ENCODE data around the gene DCXR. TPM values are rescaled to one million over a fixed set of nuclear protein-coding genes. Genes with fewer than 3 reads are reported as not detected.

The DCXR gene
- total RNA-seq, 2 donors from 2014 or later = 169 to 213 TPM

DNA sequence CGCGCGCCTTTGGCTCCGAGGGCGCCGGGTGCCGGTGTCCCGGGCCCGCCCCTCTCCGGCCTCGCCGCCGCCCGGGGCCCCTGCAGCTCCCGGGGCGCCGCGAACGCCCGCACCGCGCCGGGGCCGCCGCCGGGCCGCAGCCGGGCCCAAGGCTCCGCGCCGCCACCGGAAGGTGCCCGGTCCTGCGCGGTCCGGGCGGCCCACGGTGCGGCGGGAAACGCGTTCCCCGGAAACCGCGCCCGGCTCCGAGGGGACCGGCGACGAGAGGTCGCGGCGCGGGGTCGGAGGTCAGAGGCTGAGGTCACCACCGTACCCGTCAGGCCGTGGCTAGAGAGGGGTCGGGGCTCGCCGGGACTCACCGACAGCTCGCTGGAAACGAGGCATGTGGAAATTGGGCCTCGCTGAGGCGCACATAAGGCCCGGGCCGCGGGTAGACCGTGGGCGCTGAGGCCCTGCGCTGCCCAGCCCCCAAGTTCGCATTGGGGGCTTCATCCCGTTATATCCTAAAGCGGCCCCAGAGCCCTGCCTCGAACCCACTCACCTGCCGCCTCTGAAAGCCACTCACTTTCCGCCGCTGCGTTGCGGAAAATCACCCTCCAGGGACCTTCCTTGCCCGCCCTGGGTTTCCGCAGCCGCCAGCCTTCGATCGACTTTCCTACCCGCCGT lies 28.3 kb upstream of the DCXR start, which contains the start of gene DUS1L:
TSS of gene DUS1L (minus strand) at position 167 of the 666 bp plus-strand sequence. CDS start 745 bp downstream, outside the sequence.
- no peak for DNase-seq (ENCODE audit: low spot score)
- Histone ChIP-seq H3K27me3 (no peaks in the 10 kb centered on the region), H3K36me3 (peaks cover 10% of the 10 kb centered on the region), H3K27ac (peak within 1 kb of the TSS; percentile 82 to 89), H3K9me3 (no peaks in the 10 kb centered on the region), H3K4me3 (peak within 1 kb of the TSS; percentile 77 to 89), H3K4me1 (peaks cover 0 to 31% of the 10 kb centered on the region in 2 donors)
- TF ChIP-seq, protein P1, sequence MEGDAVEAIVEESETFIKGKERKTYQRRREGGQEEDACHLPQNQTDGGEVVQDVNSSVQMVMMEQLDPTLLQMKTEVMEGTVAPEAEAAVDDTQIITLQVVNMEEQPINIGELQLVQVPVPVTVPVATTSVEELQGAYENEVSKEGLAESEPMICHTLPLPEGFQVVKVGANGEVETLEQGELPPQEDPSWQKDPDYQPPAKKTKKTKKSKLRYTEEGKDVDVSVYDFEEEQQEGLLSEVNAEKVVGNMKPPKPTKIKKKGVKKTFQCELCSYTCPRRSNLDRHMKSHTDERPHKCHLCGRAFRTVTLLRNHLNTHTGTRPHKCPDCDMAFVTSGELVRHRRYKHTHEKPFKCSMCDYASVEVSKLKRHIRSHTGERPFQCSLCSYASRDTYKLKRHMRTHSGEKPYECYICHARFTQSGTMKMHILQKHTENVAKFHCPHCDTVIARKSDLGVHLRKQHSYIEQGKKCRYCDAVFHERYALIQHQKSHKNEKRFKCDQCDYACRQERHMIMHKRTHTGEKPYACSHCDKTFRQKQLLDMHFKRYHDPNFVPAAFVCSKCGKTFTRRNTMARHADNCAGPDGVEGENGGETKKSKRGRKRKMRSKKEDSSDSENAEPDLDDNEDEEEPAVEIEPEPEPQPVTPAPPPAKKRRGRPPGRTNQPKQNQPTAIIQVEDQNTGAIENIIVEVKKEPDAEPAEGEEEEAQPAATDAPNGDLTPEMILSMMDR (IDR thresholded peaks at IDR 0.05) = no peak

DNA sequence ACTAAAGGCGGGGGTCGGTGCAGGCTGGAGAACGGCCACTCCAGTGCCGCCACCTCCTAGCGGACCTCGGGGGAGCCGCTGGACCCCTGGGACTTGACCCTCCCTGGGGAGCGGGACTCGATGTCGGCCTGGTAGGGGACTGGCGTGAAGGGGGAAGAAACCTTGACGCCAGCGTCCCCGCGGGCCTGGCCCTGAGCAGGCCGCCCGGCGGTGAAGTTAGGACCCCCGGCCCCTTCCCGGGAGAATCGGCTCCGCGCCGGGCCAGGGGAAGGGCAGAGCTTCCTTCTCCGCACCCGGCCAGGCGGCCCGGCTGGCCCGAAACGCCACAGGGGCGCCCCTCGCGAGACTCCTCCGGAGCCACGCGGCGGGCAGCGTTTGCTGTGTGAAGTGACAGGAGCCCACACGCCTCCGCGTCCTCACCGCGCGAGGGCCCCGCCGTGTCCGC lies 27.7 kb upstream of the DCXR start:
- Histone ChIP-seq H3K4me3 (peak overlapping the region; percentile 77 to 89), H3K4me1 (peaks cover 0 to 31% of the 10 kb centered on the region in 2 donors), H3K27ac (peak overlapping the region; percentile 63 to 81), H3K27me3 (no peaks in the 10 kb centered on the region), H3K36me3 (peaks cover 16% of the 10 kb centered on the region), H3K9me3 (no peaks in the 10 kb centered on the region)
- DNase-seq (ENCODE audit: low spot score) = no peak
- TF ChIP-seq, protein P1 (IDR thresholded peaks at IDR 0.05) = no peak

DNA sequence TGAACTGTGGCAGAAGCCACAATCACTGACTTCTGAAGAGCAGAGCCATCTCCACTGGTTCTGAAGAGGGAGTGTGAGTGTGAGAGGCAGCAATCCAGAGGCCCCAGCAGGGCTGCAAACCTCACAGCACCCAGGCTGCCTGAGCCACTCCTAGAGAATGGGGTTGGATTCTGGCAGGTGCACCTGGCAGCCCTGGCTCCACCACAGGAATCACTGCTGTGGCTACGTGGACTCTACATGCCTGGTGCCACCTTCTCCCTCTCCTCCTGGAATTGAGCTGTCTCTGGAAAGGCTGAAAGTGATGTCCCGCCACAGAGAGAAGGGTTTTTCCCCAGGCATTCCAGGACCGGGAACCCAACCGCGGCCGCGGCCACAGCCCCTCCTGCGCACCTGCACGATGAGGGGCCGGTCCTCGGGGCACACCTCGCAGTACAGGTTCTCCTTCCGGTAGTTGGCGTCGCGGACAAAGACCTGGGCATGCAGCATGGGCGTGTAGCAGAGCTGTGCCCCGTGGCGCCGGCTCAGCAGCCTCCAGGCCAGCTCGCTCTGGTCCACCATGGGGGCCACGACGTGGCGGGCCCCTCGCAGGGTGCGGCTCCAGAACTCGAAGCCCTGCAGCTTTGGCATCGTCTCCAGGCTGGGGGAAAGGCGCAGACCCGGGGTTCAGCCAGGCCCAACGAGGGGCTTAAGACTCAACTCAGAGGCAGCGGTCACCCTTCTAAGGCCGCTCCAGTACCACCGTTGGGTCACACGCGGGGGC lies 27.1 kb upstream of the DCXR start:
- DNase-seq (ENCODE audit: low spot score) = no peak
- H3K9me3 ChIP-seq = no peaks in the 10 kb centered on the region
- peaks cover 22% of the 10 kb centered on the region for H3K36me3 ChIP-seq
- peak overlapping the region; percentile 77 to 89 for H3K4me3 ChIP-seq
- no peaks in the 10 kb centered on the region for H3K27me3 ChIP-seq
- H3K27ac ChIP-seq = peak overlapping the region; percentile 63 to 81
- TF ChIP-seq, protein P1 (IDR thresholded peaks at IDR 0.05) = no peak
- H3K4me1 ChIP-seq = peaks cover 0 to 31% of the 10 kb centered on the region in 2 donors

DNA sequence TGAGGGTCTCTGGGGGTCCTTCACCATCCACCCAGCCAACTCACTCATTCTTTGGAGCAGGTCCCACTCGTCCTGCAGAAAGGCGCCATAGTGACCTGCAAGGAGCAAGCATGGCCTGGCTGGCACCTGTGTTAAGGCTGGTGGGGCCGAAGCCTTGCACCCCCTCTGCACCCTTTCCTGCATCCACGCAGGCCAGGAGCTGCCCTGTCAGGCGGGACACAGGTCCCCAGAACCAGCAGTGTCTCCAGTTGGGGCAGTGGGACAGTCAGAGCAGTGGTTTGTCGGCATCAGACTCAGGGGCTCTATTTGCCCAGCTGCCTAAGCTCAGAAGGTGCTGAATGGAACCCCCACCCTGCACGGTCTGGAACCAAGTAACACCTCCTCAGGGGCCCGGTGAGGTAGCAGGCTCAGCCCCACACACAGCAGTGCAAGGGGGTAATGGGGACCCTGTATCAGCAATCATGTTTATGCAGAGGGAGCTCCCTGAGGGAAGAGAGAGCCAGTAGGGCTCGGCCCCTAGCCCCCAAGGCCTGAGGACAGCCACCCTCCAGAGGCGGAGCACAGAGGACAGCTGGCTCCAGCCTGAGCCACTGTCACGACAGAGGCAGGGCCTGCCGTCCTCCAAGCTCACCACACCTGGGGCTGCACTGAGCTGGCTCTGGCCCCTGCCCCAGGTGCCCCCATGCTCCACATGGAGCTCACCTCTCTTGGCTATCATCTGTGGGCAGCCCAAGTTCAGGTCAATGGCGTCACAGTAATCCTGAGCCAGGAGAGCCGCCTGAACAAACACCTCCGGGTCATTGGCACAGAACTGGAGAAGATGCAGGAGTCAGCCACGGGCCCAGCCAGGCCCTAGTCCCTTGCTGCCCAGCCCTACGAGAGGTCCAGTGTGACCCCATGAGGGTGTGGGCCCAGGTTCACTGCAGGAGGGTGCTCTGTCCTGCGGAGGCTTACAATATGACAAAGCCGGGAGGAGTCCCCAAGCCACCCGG lies 26.2 kb upstream of the DCXR start:
- no peak overlapping the region for H3K4me3 ChIP-seq
- H3K36me3 ChIP-seq = peaks cover 27% of the 10 kb centered on the region
- DNase-seq (ENCODE audit: low spot score) = no peak
- no peaks in the 10 kb centered on the region for H3K9me3 ChIP-seq
- H3K4me1 ChIP-seq = peaks cover 0 to 31% of the 10 kb centered on the region in 2 donors
- no peak overlapping the region for H3K27ac ChIP-seq
- no peaks in the 10 kb centered on the region for H3K27me3 ChIP-seq
- TF ChIP-seq, protein P1 (IDR thresholded peaks at IDR 0.05) = no peak

DNA sequence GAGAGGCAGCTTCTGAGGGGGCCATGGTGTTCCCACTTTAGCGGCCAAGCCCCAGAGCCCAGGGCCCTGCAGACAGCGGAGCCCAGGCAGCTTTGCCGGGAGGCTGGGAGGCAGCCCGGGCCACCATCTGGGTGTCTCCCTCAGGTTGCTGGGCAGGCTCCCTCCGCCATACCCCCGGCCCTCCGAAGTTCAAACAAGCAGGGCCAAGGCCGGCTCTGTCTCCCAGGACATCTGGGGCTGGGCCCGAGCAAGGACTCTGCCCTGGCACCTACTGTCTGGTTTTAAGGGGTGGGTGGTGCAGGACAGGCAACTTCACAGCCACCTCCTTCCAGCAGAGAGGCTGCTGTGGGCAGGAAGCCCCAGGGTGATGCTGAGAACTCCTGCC lies 25.5 kb upstream of the DCXR start:
- no peaks in the 10 kb centered on the region for H3K9me3 ChIP-seq
- peaks cover 27% of the 10 kb centered on the region for H3K36me3 ChIP-seq
- peaks cover 0 to 31% of the 10 kb centered on the region in 2 donors for H3K4me1 ChIP-seq
- H3K27me3 ChIP-seq = no peaks in the 10 kb centered on the region
- DNase-seq (ENCODE audit: low spot score) = no peak
- H3K27ac ChIP-seq = no peak overlapping the region
- H3K4me3 ChIP-seq = no peak overlapping the region
- TF ChIP-seq, protein P1 (IDR thresholded peaks at IDR 0.05) = no peak
